OCI-LY1 (cell line): ENCODE results near the gene PRPF4.
"Not testable (repeated sequence)": the region's sequence is repeated elsewhere in the genome, so short reads cannot be mapped to it uniquely, and the experiment has no call there.

Experiments used
- H2AFZ ChIP-seq: fragments of 200-600 bp; sonication (generic), shearing (Covaris generic); 2 replicates; pipeline ENCODE4 v1.6.0; 2014; ENCODE audit warnings: antibody characterized with exemption, mild to moderate bottlenecking, low read length
- H3F3A ChIP-seq: fragments of 200-600 bp; sonication (generic), shearing (Covaris generic); 2 replicates; pipeline ENCODE4 v1.6.0; 2014; ENCODE audit warnings: mild to moderate bottlenecking, antibody characterized with exemption, low read length, moderate library complexity; ENCODE audit not compliant: insufficient read depth
- H3K27ac ChIP-seq: fragments of 200-600 bp; sonication (generic); 2 replicates; pipeline ENCODE4 v1.5.1; 2014; ENCODE audit warnings: low read length, mixed run types, mild to moderate bottlenecking, low read depth; ENCODE audit not compliant: poor library complexity, severe bottlenecking
- H3K27me3 ChIP-seq: fragments of 200-600 bp; sonication (generic); 2 replicates; pipeline ENCODE4 v1.6.0; 2014; ENCODE audit warnings: antibody characterized with exemption, mild to moderate bottlenecking, low read length, moderate library complexity; ENCODE audit not compliant: insufficient read depth
- H3K36me3 ChIP-seq: fragments of 200-600 bp; sonication (generic); 2 replicates; pipeline ENCODE4 v1.6.1; 2014; ENCODE audit warnings: mild to moderate bottlenecking, antibody characterized with exemption, low read length, moderate library complexity, mixed read lengths; ENCODE audit not compliant: insufficient read depth
- H3K4me1 ChIP-seq: fragments of 200-600 bp; sonication (generic); 2 replicates; pipeline ENCODE4 v1.5.1; 2014; ENCODE audit warnings: mild to moderate bottlenecking, low read length, moderate library complexity; ENCODE audit not compliant: insufficient read depth, severe bottlenecking
- H3K4me2 ChIP-seq: fragments of 200-600 bp; sonication (generic), shearing (Covaris generic); 2 replicates; pipeline ENCODE4 v1.6.1; 2014; ENCODE audit warnings: low read length
- H3K4me3 ChIP-seq: fragments of 200-600 bp; sonication (generic); 2 replicates; pipeline ENCODE4 v1.5.1; 2014; ENCODE audit warnings: low read length, low read depth, mild to moderate bottlenecking, mixed read lengths; ENCODE audit not compliant: poor library complexity, severe bottlenecking
- H3K79me2 ChIP-seq: fragments of 200-600 bp; shearing (Covaris generic); 2 replicates; pipeline ENCODE4 v1.6.1; 2016; ENCODE audit warnings: mixed run types, low read length, mixed read lengths; ENCODE audit not compliant: insufficient read depth
- H3K9ac ChIP-seq: fragments of 200-600 bp; sonication (generic), shearing (Covaris generic); 2 replicates; pipeline ENCODE4 v1.6.1; 2014; ENCODE audit warnings: mild to moderate bottlenecking, low read length, mixed read lengths
- H3K9me2 ChIP-seq: fragments of 200-600 bp; sonication (generic), shearing (Covaris generic); 2 replicates; pipeline ENCODE4 v1.6.1; 2014; ENCODE audit warnings: low read depth, mild to moderate bottlenecking, low read length, mixed read lengths
- H3K9me3 ChIP-seq: fragments of 200-600 bp; shearing (Covaris generic); 2 replicates; pipeline ENCODE4 v1.6.1; 2014; ENCODE audit warnings: low read length, mixed read lengths
- H4K20me1 ChIP-seq: fragments of 200-600 bp; sonication (generic), shearing (Covaris generic); 2 replicates; pipeline ENCODE4 v1.6.0; 2016; ENCODE audit warnings: mild to moderate bottlenecking, low read length; ENCODE audit not compliant: insufficient read depth
- CTCF ChIP-seq: fragments of 200-600 bp; sonication (generic), shearing (Covaris generic); IDR thresholded peaks from 2 replicates; pipeline ENCODE4 v1.5.1; 2017; ENCODE audit warnings: mild to moderate bottlenecking, antibody characterized with exemption, low read length, moderate library complexity, mixed read lengths
- EZH2 ChIP-seq: fragments of 200-600 bp; sonication (generic), shearing (Covaris generic); IDR thresholded peaks from 2 replicates; pipeline ENCODE4 v1.8.0; 2017; ENCODE audit warnings: borderline replicate concordance, mixed run types, mild to moderate bottlenecking, antibody characterized with exemption, low read length, moderate library complexity, mixed read lengths

Gene PRPF4

GRCh38 chr9:113289091-113289490 is 13.6 kb downstream of the PRPF4 start:
- H3K4me2 ChIP-seq, result no peak overlapping the region
- peaks cover 95% of the 10 kb centered on the region for H3K36me3 ChIP-seq
- no peaks in the 10 kb centered on the region for H3K27me3 ChIP-seq
- no peaks in the 10 kb centered on the region for H4K20me1 ChIP-seq
- no peaks in the 10 kb centered on the region; the same call in 1 of the 2 replicates for H3F3A ChIP-seq
- H3K79me2 ChIP-seq, result no peaks in the 10 kb centered on the region
- no peak overlapping the region for H3K9ac ChIP-seq
- H3K27ac ChIP-seq, result no peak overlapping the region
- no peak overlapping the region for H3K4me3 ChIP-seq
- TF ChIP-seq EZH2 (no peak), CTCF (no peak)
- no peaks in the 10 kb centered on the region for H3K4me1 ChIP-seq
- no peaks in the 10 kb centered on the region for H3K9me3 ChIP-seq
- H2AFZ ChIP-seq, result no peak overlapping the region
- no peaks in the 10 kb centered on the region for H3K9me2 ChIP-seq

DNA sequence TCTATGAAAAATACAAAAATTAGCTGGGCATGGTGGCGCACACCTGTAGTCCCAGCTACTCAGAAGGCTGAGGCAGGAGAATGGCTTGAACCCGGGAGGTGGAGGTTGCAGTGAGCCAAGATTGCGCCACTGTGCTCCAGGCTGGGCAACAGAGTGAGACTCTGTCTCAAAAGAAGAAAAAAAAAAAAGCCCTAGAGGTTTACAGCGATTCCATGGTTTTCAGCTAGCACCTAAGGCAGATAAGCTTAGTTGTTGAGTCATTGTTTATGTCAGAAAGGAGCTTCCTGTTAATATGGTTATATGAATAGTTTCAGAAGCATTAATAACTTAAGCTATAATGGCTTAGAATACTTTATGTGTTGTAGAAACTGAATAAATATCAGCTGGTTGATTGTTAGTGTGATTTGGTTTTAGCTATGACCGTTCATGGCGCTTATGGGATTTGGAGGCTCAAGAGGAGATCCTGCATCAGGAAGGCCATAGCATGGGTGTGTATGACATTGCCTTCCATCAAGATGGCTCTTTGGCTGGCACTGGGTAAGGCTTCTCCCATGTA is 14.7 kb downstream of the PRPF4 start:
- no peaks in the 10 kb centered on the region for H3K4me1 ChIP-seq
- H3K27ac ChIP-seq, result no peak overlapping the region
- H3K27me3 ChIP-seq, result no peaks in the 10 kb centered on the region
- H2AFZ ChIP-seq, result no peak overlapping the region
- H3K9me3 ChIP-seq, result no peaks in the 10 kb centered on the region
- TF ChIP-seq CTCF (no peak), EZH2 (no peak)
- peaks cover 85% of the 10 kb centered on the region for H3K36me3 ChIP-seq
- H3K9me2 ChIP-seq, result no peaks in the 10 kb centered on the region
- H4K20me1 ChIP-seq, result no peaks in the 10 kb centered on the region
- H3K4me2 ChIP-seq, result no peak overlapping the region
- no peak overlapping the region for H3K4me3 ChIP-seq
- H3F3A ChIP-seq, result no peaks in the 10 kb centered on the region; the same call in 1 of the 2 replicates
- no peaks in the 10 kb centered on the region for H3K79me2 ChIP-seq
- H3K9ac ChIP-seq, result no peak overlapping the region

DNA sequence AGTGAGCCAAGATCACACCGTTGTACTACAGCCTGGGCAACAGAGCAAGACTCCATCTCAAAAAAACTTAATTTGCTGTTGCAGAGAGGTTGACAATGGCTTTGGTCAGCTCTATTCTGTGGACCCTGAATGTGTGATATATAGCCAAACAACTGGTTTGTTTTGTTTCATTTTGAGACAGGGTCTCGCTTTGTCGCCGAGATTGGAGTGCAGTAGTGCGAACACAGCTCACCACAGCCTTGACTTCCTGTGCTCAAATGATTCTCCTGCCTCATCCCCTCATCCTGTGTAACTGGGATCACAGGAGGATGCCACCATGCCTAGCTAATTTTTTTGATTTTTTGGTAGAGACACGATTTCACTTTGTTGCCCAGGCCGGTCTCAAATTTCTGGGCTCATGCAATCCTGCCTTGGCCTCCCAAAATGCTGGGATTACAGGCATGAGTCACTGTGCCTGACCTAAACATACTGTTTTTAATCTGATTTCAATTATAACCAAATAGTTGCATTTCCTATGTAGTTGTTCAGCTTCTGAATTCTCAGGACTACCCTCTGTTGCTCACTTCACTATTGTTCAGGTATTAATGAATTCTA is 17.9 kb downstream of the PRPF4 start:
- no peak overlapping the region for H3K27ac ChIP-seq
- TF ChIP-seq CTCF, result no peak
- TF ChIP-seq EZH2, result no peak
- no peak overlapping the region for H3K4me3 ChIP-seq
- H3K4me2 ChIP-seq, result no peak overlapping the region
- no peaks in the 10 kb centered on the region for H3K9me3 ChIP-seq
- no peak overlapping the region for H3K9ac ChIP-seq
- H4K20me1 ChIP-seq, result no peaks in the 10 kb centered on the region
- no peaks in the 10 kb centered on the region; the same call in 1 of the 2 replicates for H3K27me3 ChIP-seq
- no peaks in the 10 kb centered on the region for H3K79me2 ChIP-seq
- H3F3A ChIP-seq, result no peaks in the 10 kb centered on the region; the same call in 1 of the 2 replicates
- peaks cover 58% of the 10 kb centered on the region for H3K36me3 ChIP-seq
- H3K9me2 ChIP-seq, result no peaks in the 10 kb centered on the region
- H2AFZ ChIP-seq, result no peak overlapping the region
- H3K4me1 ChIP-seq, result no peaks in the 10 kb centered on the region

- H3K9me2 ChIP-seq, H3K9ac ChIP-seq, H3K27me3 ChIP-seq, H3K4me1 ChIP-seq, H3K9me3 ChIP-seq, H3F3A ChIP-seq, H2AFZ ChIP-seq, H3K79me2 ChIP-seq, H3K4me2 ChIP-seq, H4K20me1 ChIP-seq, H3K4me3 ChIP-seq, H3K27ac ChIP-seq: not testable (repeated sequence)
- peaks cover 29% of the 10 kb centered on the region for H3K36me3 ChIP-seq
These were observed 20.8 kb downstream of the PRPF4 start for GRCh38 chr9:113296247-113296646.
